Fibroblast of lung (primary cell): ENCODE results near the gene ELP4. TPM values are rescaled to one million over a fixed set of nuclear protein-coding genes. Genes with fewer than 3 reads are reported as not detected.

Source experiments
- DNase-seq, 2 donors: peaks; one replicate each; pipeline versions ENCODE4 v3.0.0 to v3.0.0-alpha.2; 2010; ENCODE audit warnings: low read depth in 2 of 2
- H2AFZ ChIP-seq: 2 replicates; pipeline ENCODE4 v1.5.1; 2012; ENCODE audit warnings: low read length, control low read depth, inconsistent platforms
- H3K27ac ChIP-seq: 2 replicates; pipeline ENCODE4 v1.5.1; 2011; ENCODE audit warnings: low read length, control low read depth; ENCODE audit not compliant: insufficient read depth
- H3K27me3 ChIP-seq: 2 replicates; pipeline ENCODE4 v1.5.1; 2011; ENCODE audit warnings: mild to moderate bottlenecking, low read length; ENCODE audit not compliant: control insufficient read depth, insufficient read depth
- H3K36me3 ChIP-seq: 2 replicates; pipeline ENCODE4 v1.5.1; 2011; ENCODE audit warnings: low read length; ENCODE audit not compliant: control insufficient read depth, insufficient read depth
- H3K4me1 ChIP-seq: 2 replicates; pipeline ENCODE4 v1.5.1; 2011; ENCODE audit warnings: low read length; ENCODE audit not compliant: control insufficient read depth, insufficient read depth; ENCODE audit errors: extremely low read depth
- H3K4me2 ChIP-seq: 2 replicates; pipeline ENCODE4 v1.5.1; 2011; ENCODE audit warnings: low read length, control low read depth; ENCODE audit not compliant: insufficient read depth; ENCODE audit errors: extremely low read depth
- H3K4me3 ChIP-seq, 4 experiments: fragments of 200-600 bp in 1 of 4; sonication (generic) in 1 of 4; replicated peaks in 1 of 4; 2 replicates each; pipeline ENCODE4 v1.5.1; 2011 to 2016; ENCODE audit warnings: low read length in 4 of 4, low read depth in 3 of 4, mild to moderate bottlenecking in 3 of 4, control low read depth in 2 of 4, inconsistent platforms in 1 of 4, mixed read lengths in 1 of 4; ENCODE audit not compliant: insufficient read depth in 1 of 4; ENCODE audit errors: control extremely low read depth in 1 of 4
- H3K79me2 ChIP-seq: 2 replicates; pipeline ENCODE4 v1.5.1; 2012; ENCODE audit warnings: mild to moderate bottlenecking, low read length, inconsistent platforms; ENCODE audit not compliant: control insufficient read depth, insufficient read depth
- H3K9ac ChIP-seq: 2 replicates; pipeline ENCODE4 v1.5.1; 2011; ENCODE audit warnings: mild to moderate bottlenecking, low read length, control low read depth; ENCODE audit not compliant: insufficient read depth
- H3K9me3 ChIP-seq: 2 replicates; pipeline ENCODE4 v1.5.1; 2012; ENCODE audit warnings: low read depth, low read length; ENCODE audit not compliant: control insufficient read depth, insufficient read depth
- H4K20me1 ChIP-seq: 2 replicates; pipeline ENCODE4 v1.5.1; 2011; ENCODE audit warnings: low read length; ENCODE audit not compliant: control insufficient read depth, insufficient read depth; ENCODE audit errors: extremely low read depth
- EZH2 ChIP-seq: IDR thresholded peaks from 2 replicates; pipeline ENCODE4 v1.5.1; 2012; ENCODE audit warnings: low read length, control low read depth, mild to moderate bottlenecking; ENCODE audit errors: missing control alignments
- polyA plus RNA-seq, 2 donors: library from polyadenylated mRNA; depleted of rRNA in 1 of 2; stranded (reverse) in 1 of 2; unstranded in 1 of 2; fragments of >200 nt; gene quantifications; 2 replicates each; pipeline ENCODE4 v1.2.1, GENCODE V29; 2011 to 2012; ENCODE audit warnings: missing spikeins in 1 of 2
- total RNA-seq: library from RNA; depleted of rRNA; stranded (reverse); fragments of >200 nt; gene quantifications from 2 replicates; pipeline ENCODE4 v1.2.1, GENCODE V29; 2014
- TF ChIP-seq, protein P1 (sequence below), 2 donors: IDR thresholded peaks in 1 of 2; conservative IDR thresholded peaks in 1 of 2; 1 replicate in 1 of 2; 2 replicates in 1 of 2; pipeline ENCODE4 v1.5.1; 2011 to 2012; ENCODE audit warnings: low read length in 2 of 2, control low read depth in 1 of 2, inconsistent platforms in 1 of 2, low read depth in 1 of 2, mild to moderate bottlenecking in 1 of 2

Gene ELP4
- total and polyA plus RNA-seq, 2 donors (not counting 1 experiment from before 2014, with no cell fraction given), result 11.7 to 13.1 TPM

DNA sequence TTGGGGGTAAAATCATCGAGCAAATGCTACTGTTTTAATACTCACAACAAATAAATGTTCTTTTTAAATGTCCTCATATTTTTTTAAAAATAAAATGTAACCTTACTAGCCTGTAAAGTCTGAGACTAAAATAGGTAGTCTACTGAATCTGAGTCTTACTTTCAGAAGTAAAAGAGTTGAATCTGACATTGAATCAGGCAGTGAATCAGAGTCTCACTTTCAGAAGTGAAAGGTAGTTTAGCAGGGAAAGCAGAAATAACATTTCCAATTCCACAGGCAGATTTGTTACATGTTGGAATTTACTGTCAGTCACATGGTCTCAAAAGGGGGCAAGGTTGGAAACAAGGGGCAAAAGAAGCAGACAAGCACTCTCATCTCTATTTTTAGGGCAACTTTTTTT lies 143.0 kb downstream of the ELP4 start:
- Histone ChIP-seq H4K20me1 (no peaks in the 10 kb centered on the region), H3K9me3 (no peaks in the 10 kb centered on the region), H3K27me3 (no peaks in the 10 kb centered on the region), H3K4me3 (no peak overlapping the region), H2AFZ (no peak overlapping the region), H3K36me3 (no peaks in the 10 kb centered on the region), H3K4me1 (peaks cover 2% of the 10 kb centered on the region), H3K4me2 (no peak overlapping the region), H3K79me2 (no peaks in the 10 kb centered on the region), H3K9ac (no peak overlapping the region), H3K27ac (no peak overlapping the region)
- no peak for DNase-seq
- TF ChIP-seq, protein P1, sequence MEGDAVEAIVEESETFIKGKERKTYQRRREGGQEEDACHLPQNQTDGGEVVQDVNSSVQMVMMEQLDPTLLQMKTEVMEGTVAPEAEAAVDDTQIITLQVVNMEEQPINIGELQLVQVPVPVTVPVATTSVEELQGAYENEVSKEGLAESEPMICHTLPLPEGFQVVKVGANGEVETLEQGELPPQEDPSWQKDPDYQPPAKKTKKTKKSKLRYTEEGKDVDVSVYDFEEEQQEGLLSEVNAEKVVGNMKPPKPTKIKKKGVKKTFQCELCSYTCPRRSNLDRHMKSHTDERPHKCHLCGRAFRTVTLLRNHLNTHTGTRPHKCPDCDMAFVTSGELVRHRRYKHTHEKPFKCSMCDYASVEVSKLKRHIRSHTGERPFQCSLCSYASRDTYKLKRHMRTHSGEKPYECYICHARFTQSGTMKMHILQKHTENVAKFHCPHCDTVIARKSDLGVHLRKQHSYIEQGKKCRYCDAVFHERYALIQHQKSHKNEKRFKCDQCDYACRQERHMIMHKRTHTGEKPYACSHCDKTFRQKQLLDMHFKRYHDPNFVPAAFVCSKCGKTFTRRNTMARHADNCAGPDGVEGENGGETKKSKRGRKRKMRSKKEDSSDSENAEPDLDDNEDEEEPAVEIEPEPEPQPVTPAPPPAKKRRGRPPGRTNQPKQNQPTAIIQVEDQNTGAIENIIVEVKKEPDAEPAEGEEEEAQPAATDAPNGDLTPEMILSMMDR (conservative IDR thresholded peaks at IDR 0.05 in 1 of 2, IDR thresholded peaks at IDR 0.05 in 1 of 2; ENCODE audit: low read depth in 1 of 2, low read length in 2 of 2), result no peak
- TF ChIP-seq EZH2, result no peak

DNA sequence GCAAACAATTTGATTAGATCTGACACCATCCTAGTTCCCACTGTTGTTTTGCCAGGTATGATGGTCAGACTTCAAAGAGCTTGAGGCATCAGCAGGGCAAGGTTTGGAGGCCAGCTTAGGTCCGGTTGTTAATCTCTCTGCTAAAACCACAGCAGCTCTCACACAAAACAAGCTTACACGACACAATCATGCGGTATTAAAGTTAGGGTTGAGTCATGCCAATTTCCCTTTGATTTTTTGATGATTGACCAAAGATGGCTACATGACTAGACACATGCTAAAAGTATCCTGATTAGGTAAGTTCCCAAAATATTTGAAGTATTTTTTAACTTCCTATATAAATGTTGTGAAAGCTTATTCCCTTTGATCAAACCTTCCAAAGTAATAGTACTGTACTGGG lies 145.9 kb downstream of the ELP4 start:
- H3K9me3 ChIP-seq, result no peaks in the 10 kb centered on the region
- H3K4me1 ChIP-seq, result peaks cover 2% of the 10 kb centered on the region
- no peaks in the 10 kb centered on the region for H3K79me2 ChIP-seq
- TF ChIP-seq EZH2, result no peak
- TF ChIP-seq, protein P1 (conservative IDR thresholded peaks at IDR 0.05 in 1 of 2, IDR thresholded peaks at IDR 0.05 in 1 of 2; ENCODE audit: low read depth in 1 of 2, low read length in 2 of 2), result no peak
- no peaks in the 10 kb centered on the region for H4K20me1 ChIP-seq
- no peaks in the 10 kb centered on the region for H3K27me3 ChIP-seq
- peak; percentile 15 to 96 for DNase-seq
- no peak overlapping the region for H3K9ac ChIP-seq
- no peak overlapping the region for H2AFZ ChIP-seq
- H3K4me2 ChIP-seq, result no peak overlapping the region
- H3K4me3 ChIP-seq, result no peak overlapping the region
- no peaks in the 10 kb centered on the region for H3K36me3 ChIP-seq
- no peak overlapping the region for H3K27ac ChIP-seq

DNA sequence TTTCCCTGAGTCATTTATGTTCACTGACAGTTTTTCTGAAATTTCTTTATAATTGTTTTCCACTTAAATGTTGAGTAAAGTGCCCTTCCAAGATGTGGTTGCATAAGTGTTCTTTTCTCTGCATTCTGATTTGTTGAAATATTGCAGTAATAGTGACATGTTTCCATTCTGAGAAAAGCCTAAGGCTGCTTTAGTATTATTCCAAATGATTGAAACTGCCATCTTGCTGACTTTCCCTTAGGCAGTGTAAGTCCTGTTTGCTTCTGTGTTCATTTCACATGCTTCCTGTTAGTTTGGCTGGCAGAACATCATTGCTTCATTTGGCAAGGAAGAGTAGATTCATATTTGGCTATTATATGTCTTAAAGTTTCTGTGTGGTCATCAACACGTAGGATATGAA lies 146.5 kb downstream of the ELP4 start:
- Histone ChIP-seq H2AFZ (no peak overlapping the region), H3K27me3 (no peaks in the 10 kb centered on the region), H3K4me2 (no peak overlapping the region), H3K4me3 (no peak overlapping the region), H3K9me3 (no peaks in the 10 kb centered on the region), H3K79me2 (no peaks in the 10 kb centered on the region), H3K27ac (no peak overlapping the region), H3K4me1 (peaks cover 2% of the 10 kb centered on the region), H3K36me3 (no peaks in the 10 kb centered on the region), H4K20me1 (no peaks in the 10 kb centered on the region), H3K9ac (no peak overlapping the region)
- peak in 1 of 2 donors; percentile 29 for DNase-seq
- TF ChIP-seq, protein P1 (conservative IDR thresholded peaks at IDR 0.05 in 1 of 2, IDR thresholded peaks at IDR 0.05 in 1 of 2; ENCODE audit: low read depth in 1 of 2, low read length in 2 of 2), result no peak
- TF ChIP-seq EZH2, result no peak
